ENCODE measurements around the gene MUC5AC. TPM values are rescaled to one million over a fixed set of nuclear protein-coding genes. Genes with fewer than 3 reads are reported as not detected.
A peak's percentile ranks its signal among the peaks of the same experiment; 100 is the strongest.

MUC5AC gene
- total RNA-seq, 2 experiments from 2014 or later, result not detected

GRCh38 chr11:1199241-1199750, 41.5 kb downstream of the MUC5AC start:
- Mint-ChIP-seq H3K36me3 (no peaks in the 10 kb centered on the region), H3K4me1 (no peaks in the 10 kb centered on the region), H3K27me3 (no peaks in the 10 kb centered on the region), H3K27ac (no peak overlapping the region), H3K9me3 (no peaks in the 10 kb centered on the region), H3K4me3 (no peak overlapping the region)
- DNase-seq, result no peak

- Mint-ChIP-seq H3K36me3 (no peaks in the 10 kb centered on the region), H3K27me3 (no peaks in the 10 kb centered on the region), H3K4me1 (no peaks in the 10 kb centered on the region), H3K27ac (no peak overlapping the region), H3K4me3 (no peak overlapping the region), H3K9me3 (no peaks in the 10 kb centered on the region)
- DNase-seq, result no peak
Measured at GRCh38 chr11:1199751-1200610, 42.2 kb downstream of the MUC5AC start.

- Mint-ChIP-seq H3K36me3 (no peaks in the 10 kb centered on the region), H3K9me3 (no peaks in the 10 kb centered on the region), H3K4me1 (no peaks in the 10 kb centered on the region), H3K27me3 (no peaks in the 10 kb centered on the region), H3K4me3 (no peak overlapping the region), H3K27ac (no peak overlapping the region)
- DNase-seq, result no peak
Measured at GRCh38 chr11:1200611-1201191, 42.9 kb downstream of the MUC5AC start.

GRCh38 chr11:1201395-1202153, 43.8 kb downstream of the MUC5AC start:
- Mint-ChIP-seq H3K27ac (no peak overlapping the region), H3K27me3 (no peaks in the 10 kb centered on the region), H3K36me3 (no peaks in the 10 kb centered on the region), H3K4me1 (no peaks in the 10 kb centered on the region), H3K9me3 (no peaks in the 10 kb centered on the region), H3K4me3 (no peak overlapping the region)
- DNase-seq, result no peak

GRCh38 chr11:1202154-1202775, 44.5 kb downstream of the MUC5AC start:
- DNase-seq, result peak; percentile 21
- H3K27ac Mint-ChIP-seq, result no peak overlapping the region

GRCh38 chr11:1202776-1203504, 45.2 kb downstream of the MUC5AC start:
- DNase-seq, result peak; percentile 70
- Mint-ChIP-seq H3K27ac (no peak overlapping the region), H3K4me3 (no peak overlapping the region), H3K27me3 (no peaks in the 10 kb centered on the region), H3K36me3 (no peaks in the 10 kb centered on the region), H3K4me1 (no peaks in the 10 kb centered on the region), H3K9me3 (no peaks in the 10 kb centered on the region)

More at GRCh38 chr11:1202154-1202775, 44.5 kb downstream of the MUC5AC start:
- H3K9me3 Mint-ChIP-seq, result no peaks in the 10 kb centered on the region
- H3K36me3 Mint-ChIP-seq, result no peaks in the 10 kb centered on the region
- H3K27me3 Mint-ChIP-seq, result no peaks in the 10 kb centered on the region
- no peaks in the 10 kb centered on the region for H3K4me1 Mint-ChIP-seq
- no peak overlapping the region for H3K4me3 Mint-ChIP-seq

- Mint-ChIP-seq H3K36me3 (no peaks in the 10 kb centered on the region), H3K9me3 (no peaks in the 10 kb centered on the region), H3K4me1 (no peaks in the 10 kb centered on the region), H3K27ac (no peak overlapping the region), H3K27me3 (no peaks in the 10 kb centered on the region), H3K4me3 (no peak overlapping the region)
- no peak for DNase-seq
Measured at GRCh38 chr11:1203505-1204271, 45.9 kb downstream of the MUC5AC start.

GRCh38 chr11:1204381-1205101, 46.8 kb downstream of the MUC5AC start:
- Mint-ChIP-seq H3K4me1 (no peaks in the 10 kb centered on the region), H3K27me3 (no peaks in the 10 kb centered on the region), H3K27ac (no peak overlapping the region), H3K4me3 (no peak overlapping the region), H3K36me3 (no peaks in the 10 kb centered on the region), H3K9me3 (no peaks in the 10 kb centered on the region)
- no peak for DNase-seq

GRCh38 chr11:1205121-1205986, 47.6 kb downstream of the MUC5AC start:
- Mint-ChIP-seq H3K36me3 (no peaks in the 10 kb centered on the region), H3K4me1 (no peaks in the 10 kb centered on the region), H3K9me3 (peaks cover 1% of the 10 kb centered on the region), H3K4me3 (no peak overlapping the region), H3K27me3 (no peaks in the 10 kb centered on the region), H3K27ac (no peak overlapping the region)
- no peak for DNase-seq

- Mint-ChIP-seq H3K4me3 (no peak overlapping the region), H3K27ac (no peak overlapping the region), H3K9me3 (peaks cover 6% of the 10 kb centered on the region), H3K4me1 (no peaks in the 10 kb centered on the region), H3K27me3 (no peaks in the 10 kb centered on the region), H3K36me3 (no peaks in the 10 kb centered on the region)
- DNase-seq, result no peak
Measured at GRCh38 chr11:1205987-1206331, 48.2 kb downstream of the MUC5AC start.

- no peaks in the 10 kb centered on the region for H3K4me1 Mint-ChIP-seq
- peaks cover 12% of the 10 kb centered on the region for H3K9me3 Mint-ChIP-seq
- H3K27me3 Mint-ChIP-seq, result no peaks in the 10 kb centered on the region
- H3K4me3 Mint-ChIP-seq, result no peak overlapping the region
- no peaks in the 10 kb centered on the region for H3K36me3 Mint-ChIP-seq
- no peak overlapping the region for H3K27ac Mint-ChIP-seq
- DNase-seq, result no peak
Measured at GRCh38 chr11:1206391-1207271, 48.9 kb downstream of the MUC5AC start.

Data from activated naive CD8-positive, alpha-beta T cell treated with anti-CD3 and anti-CD28 coated beads for 36 hours (primary cell).